IPS-11a (cell line): ENCODE results near the gene ZNF827.

Experiments used
- H3K4me3 ChIP-seq: one replicate; pipeline ENCODE4 v1.5.1; 2013; ENCODE audit warnings: low read depth, low read length, control low read depth

ZNF827 gene

GRCh38 chr4:145938618-145939440 lies at the start of gene ZNF827:
TSS of gene ZNF827 (minus strand) at chr4:145938823. CDS start at chr4:145938407, 416 bp downstream.
- H3K4me3 ChIP-seq, result peak within 1 kb of the TSS; percentile 91

GRCh38 chr4:145984563-145984962 lies 45.9 kb upstream of the ZNF827 start:
- H3K4me3 ChIP-seq, result no peak overlapping the region

DNA sequence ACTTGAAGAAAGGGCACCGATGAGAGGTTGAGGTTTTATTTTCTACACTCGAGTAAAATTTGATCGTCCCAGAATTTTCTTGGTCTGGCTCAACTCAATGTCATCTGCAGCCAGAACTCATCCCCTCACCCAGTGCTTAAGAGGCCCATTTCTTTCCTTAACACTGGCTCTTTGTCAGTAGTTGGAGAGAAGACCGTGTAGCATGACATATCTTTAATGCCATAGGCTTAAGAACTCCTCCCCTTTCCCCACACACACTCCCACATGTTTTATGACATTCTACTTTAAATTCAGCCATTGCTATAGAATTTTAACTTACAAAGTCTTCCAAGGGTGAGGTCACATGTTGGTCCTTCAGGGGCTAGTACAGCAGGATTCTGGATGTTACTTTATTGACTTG lies 44.2 kb upstream of the ZNF827 start:
- no peak overlapping the region for H3K4me3 ChIP-seq

DNA sequence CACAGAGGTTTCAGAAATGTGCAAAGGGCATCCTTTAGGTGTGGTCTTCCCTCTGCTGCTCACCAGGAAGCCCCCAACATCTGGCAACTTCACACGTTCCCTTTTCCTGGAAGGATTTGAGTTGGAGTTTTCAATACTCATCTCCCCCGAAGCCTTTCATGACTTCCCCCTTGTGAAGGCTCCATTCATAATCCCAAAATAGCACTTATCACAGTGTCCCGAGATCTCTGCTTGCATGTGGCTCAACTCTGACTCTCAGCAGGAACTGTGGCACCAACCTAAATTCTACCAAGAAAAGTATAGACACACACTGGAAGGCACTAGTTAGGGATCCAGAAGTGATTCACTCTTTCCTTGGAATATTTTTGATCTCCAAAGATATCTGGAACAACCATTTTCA lies 40.5 kb upstream of the ZNF827 start:
- no peak overlapping the region for H3K4me3 ChIP-seq

DNA sequence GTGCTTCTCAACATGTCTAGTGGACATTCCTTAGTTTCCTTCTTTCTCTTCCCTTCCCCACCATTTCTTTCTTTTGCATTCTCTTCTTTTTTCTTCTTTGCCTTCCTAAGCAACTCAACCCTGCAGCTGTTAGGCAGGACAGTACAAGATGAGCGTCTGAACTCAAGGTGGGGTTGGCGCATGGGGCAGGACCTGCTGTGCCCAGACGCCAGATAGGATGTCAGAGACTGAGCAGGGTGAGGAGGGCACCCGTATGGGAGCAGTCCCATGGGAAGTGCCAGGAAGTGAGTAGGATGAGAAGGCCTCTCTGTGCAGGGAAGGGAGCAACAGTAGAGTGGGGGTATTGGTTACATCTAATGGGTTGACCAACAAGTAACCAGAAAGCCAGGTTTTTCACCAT lies 38.1 kb upstream of the ZNF827 start:
- H3K4me3 ChIP-seq, result no peak overlapping the region

DNA sequence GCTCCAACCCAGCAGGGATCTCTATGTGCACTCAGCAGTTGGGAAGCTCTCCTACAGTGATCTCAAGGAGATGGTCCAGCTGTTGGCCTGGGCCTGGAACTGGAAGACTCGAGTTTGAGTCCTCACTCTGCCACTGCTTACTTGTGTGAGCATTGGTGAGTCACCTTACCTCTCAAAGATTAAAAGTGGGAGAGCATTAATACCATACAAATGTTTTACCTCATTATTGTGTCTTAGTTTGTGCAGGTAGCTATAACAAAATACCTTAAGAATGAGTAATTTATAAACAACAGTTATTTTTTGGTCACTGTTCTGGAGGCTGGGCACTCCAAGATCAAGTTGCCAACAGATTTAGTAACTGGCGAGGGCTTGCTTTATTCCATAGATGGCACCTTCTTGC lies 21.4 kb upstream of the ZNF827 start:
- H3K4me3 ChIP-seq, result no peak overlapping the region

- H3K4me3 ChIP-seq, result no peak overlapping the region
These were observed 18.7 kb upstream of the ZNF827 start for GRCh38 chr4:145957302-145957701.

- H3K4me3 ChIP-seq, result no peak overlapping the region
These were observed 17.8 kb upstream of the ZNF827 start for GRCh38 chr4:145956288-145956890.

GRCh38 chr4:145954924-145955339 lies 16.3 kb upstream of the ZNF827 start:
- H3K4me3 ChIP-seq, result no peak overlapping the region

DNA sequence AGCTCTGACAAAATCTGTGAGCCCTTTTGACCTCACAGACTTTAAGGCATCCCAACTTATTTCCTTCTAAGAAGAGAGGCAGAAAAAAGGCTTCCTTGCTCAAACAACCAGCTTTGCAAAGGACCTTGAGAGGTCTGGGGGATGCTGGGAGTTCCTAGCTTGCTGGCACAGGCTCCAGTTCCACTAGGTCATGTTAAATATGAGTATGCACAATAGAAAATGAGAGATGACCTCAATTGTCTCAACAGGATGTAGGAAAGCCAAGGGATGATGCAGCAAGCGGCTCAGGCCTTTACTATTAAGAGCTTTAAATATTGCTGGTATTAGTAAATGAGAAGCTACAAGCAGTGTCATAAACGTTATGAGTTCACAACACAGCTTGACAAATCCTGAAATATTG lies 13.3 kb upstream of the ZNF827 start:
- no peak overlapping the region for H3K4me3 ChIP-seq

DNA sequence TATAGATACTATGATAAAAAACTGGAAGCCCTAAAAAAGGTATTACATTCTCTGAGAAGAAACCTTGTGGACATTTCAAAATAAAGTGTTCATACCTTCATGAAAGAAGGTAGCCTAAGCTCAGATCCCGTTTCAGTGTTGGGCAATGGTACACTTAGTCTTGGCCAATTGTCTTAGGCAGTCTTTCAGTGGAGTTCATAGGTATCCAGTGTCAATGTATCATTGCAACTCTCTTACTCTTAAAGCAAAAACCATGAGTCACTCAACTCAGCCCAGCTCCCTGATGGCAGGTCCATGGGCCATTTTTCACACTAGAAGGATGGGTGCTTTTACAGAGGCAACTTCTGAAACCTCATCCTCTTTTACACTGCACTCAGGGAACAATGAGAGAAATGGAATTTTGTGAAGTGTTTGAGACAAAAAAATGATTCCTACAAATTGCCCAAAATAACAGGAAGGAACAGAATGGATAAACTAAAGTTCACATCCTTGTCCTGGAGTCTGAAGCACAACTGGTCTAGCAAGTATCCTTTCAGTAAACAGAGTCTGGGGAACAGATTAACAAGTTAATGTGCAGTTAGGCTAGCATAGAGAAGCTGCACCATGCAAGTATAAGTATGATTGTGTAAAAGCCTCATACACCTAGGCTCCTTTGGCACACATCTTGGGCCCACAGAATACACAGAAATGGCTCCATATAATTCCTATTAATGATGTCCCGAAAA lies 7.0 kb upstream of the ZNF827 start:
- H3K4me3 ChIP-seq, result no peak overlapping the region

DNA sequence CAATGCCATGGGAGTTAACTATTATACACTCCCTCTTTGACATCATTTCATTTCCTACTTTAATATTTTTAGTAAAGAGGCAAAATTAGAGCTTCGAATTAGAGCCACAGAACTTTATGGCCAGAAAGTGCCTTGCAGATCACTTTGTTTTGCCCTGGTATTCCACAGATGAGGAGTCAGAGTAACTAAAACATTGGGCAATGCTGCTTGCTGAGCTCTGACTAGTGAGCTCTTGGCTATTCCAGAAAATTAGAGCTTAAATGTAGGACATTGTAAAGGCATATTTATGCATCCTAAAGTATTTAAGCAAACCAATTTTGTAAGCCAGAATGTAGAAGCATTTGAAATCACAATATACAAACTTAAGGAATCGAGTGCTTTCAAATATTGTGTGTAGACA lies 6.3 kb upstream of the ZNF827 start:
- H3K4me3 ChIP-seq, result no peak overlapping the region

- no peak overlapping the region for H3K4me3 ChIP-seq
These were observed 1.2 kb upstream of the ZNF827 start for GRCh38 chr4:145939856-145940255.

DNA sequence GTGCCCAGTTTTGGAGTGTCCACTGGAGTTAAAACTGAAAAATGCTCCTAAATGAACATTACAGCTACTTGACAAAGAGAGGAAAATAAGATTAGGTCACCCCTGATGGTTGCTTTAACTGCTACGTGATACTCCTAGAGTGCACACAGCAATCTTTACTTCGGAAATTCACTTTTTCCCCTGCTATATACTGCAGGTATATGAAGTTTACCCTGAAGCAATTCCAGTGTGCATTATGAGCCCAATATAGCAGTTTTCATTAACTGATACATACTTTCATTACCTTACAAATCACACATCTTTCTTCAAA lies 773 bp upstream of the ZNF827 start:
- H3K4me3 ChIP-seq, result no peak overlapping the region

- peak overlapping the region; percentile 91 for H3K4me3 ChIP-seq
These were observed 532 bp downstream of the ZNF827 start for GRCh38 chr4:145937971-145938611.

DNA sequence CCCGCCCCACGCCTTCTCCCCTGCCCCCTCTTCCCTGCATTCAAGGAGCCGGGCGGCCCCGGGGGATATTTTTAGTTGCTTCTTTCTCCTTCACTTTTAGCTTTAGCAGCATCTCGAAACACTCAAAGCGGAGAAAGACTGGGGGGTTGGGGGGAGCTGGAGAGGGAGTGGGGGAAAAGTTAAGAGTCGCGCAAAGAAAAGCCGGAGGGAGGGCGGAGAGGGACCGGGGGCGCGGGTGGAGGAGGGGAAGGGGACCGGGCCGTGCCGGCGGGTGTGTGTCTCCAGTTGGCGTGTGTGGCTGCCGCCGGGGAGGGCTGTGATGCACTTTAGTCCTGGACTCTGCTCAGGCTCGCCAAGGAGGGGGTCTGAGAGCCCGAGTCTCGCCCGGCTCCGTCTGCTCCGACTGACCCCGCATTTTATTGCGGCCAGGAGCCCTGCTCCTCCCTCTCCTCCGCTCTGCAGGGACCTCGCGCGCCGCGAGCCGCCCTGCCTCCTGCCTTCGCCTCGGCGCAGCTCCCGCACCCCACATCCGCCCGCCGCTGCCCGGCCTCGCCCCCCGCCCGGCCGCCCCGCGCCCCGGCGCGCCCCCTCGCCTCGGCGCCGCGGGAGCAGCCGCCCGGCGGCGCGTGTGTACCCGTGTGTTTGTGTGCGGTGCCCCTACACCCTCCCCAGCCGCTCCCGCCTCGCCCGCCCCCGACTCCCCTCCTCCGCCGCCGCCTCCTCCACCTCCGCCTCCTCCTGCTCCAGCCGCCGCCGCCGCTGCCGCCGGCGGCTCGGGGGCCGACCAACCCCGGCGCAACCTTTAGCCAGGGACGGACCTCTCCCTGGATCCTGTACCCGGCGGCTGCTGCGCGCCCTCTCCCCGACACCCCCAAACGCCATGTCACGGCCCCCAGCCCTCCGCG lies 1.4 kb downstream of the ZNF827 start:
- peak overlapping the region; percentile 71 for H3K4me3 ChIP-seq

DNA sequence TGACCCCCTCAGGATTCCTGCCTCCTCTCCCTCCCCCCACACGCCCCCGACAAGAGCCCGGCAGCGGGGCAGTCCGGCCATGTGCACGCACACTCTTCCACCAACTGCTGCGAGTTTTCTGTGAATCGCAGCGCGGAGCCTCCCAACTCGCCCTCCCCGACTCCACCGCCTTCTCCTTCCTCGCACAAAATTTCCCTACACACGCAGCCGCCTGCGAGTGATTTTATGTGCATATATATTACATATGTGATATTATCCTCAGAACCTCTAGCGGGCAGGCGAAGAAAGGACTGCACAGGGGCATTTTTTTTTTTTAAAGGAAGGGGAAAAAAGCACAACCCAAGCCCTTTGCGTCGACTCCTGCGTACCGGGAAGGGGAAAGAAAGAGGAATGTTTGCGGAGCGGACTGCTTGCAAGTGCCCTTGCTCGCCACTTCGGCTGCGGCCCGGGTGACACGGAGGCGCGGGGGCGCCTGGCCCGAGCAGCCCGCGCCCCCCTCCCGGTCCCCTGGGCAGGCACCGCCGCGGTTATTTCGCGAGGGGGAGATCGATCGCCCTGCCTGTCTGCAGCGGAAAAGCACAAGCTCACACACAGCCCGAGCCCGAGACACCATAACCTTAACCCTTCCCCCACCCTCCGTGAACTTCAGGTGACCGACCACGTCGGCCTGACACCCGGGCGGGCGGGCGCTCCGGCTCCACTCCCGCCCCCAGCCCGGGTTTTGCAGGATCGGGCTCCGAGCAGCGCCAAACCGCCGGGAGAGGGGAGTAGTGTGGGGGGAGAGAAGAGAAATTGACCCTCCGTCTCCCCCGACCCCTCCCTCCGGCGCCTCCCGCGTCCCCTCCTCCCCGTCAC lies 2.3 kb downstream of the ZNF827 start:
- peak overlapping the region; percentile 73 for H3K4me3 ChIP-seq

- H3K4me3 ChIP-seq, result peak overlapping the region; percentile 73
These were observed 3.1 kb downstream of the ZNF827 start for GRCh38 chr4:145935253-145936141.
